Activated T-helper 9 cell treated with anti-CD3 and anti-CD28 coated beads, Interleukin-2, amount 50 U/mL, for 16 hours (primary cell): ENCODE data around the gene ZRANB2.

Source experiments
- DNase-seq: peaks from one replicate; pipeline ENCODE4 v3.0.0-alpha.2; 2020; ENCODE audit warnings: low read depth

The ZRANB2 gene

DNA sequence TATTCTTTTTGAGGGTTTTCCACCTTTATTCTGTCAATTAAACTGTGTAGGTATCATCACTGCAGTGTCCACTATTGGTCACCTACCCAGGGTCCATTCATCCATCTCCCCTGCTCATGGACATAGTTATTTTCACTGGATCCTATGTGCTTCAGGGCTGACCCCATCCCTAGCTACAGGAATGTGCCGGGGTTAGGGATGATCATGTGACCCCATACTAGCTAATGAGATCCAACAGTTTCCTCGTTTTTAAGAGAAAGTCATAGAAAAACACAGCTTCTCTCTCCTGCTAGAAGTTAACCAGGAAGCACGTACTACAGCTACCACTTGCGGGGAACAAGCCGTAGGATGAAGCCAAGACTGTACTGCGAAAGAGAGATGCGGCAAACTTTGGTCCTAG, 52.8 kb downstream of the ZRANB2 start:
- no peak for DNase-seq

GRCh38 chr1:71026093-71026492, 54.7 kb downstream of the ZRANB2 start:
- no peak for DNase-seq

DNA sequence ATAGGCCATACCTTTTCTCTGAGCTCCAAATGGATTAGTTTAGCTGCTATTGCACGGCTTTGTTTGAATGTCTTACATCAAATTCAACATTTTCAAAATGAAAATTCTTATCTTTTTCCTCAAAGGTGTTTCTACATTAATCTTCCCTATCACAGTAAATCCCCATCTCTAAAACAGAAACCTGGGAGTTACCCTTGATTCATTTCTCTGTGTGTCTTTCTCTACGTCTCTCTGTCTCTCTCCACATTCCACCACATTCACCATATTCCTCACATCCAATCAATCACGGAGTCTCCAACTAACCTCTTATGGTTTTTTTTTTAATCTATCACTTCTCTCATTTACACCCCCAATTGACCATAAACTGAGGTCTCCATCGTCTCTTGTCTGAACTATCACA, 57.3 kb downstream of the ZRANB2 start:
- DNase-seq = no peak

DNA sequence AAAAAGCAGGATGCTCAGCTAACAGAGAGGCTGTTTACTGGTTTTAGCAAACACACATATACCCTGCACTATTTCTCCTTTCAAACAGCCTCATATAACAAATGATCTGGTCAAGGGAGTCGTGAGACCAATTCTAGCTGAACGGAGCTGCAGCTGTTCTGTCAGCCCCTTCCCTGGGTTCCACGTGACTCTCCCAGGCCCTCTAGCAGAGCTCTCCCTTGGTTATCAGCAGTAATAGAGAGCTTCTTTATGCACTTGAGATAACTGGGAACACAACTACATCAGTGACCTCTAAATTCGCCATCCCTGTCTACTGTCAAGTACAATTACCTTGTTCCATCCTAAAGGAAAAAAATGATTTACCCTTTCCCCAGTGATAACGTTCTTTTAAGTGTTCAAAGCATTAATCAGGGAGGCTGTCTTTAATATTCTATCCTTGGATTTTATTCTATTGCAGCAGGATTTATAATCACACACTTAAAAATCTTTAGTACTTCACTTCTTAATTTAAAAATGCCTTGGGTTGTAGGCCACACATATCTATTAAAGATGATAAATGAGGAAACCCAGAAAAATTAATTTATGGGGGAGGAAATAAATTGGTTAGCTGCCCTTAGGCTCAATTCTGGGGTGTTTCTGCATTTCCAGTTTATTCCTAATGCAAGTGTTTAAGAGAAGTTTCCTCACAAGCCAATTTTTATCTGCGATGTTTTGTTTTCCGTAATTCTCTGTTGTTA, 61.4 kb downstream of the ZRANB2 start:
- no peak for DNase-seq

GRCh38 chr1:71018791-71019190, 62.0 kb downstream of the ZRANB2 start:
- no peak for DNase-seq

DNA sequence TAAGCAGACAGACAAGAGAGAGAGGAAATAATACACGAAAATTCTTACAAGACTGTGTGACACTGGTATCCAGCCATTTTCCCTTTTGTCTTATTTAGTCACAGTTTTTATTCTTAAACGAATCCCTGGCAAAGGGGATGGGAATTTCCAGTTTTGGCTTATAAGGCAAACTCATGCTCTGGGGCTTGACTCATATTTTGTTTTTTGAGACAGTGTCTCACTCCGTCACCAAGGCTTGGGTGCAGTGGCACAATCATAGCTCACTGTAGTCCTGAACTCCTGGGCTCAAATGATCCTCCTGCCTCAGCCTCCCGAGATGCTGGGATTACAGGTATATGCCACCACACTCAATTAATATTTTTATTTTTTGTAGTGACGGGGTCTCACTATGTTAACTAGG, 65.1 kb downstream of the ZRANB2 start:
- no peak for DNase-seq

DNA sequence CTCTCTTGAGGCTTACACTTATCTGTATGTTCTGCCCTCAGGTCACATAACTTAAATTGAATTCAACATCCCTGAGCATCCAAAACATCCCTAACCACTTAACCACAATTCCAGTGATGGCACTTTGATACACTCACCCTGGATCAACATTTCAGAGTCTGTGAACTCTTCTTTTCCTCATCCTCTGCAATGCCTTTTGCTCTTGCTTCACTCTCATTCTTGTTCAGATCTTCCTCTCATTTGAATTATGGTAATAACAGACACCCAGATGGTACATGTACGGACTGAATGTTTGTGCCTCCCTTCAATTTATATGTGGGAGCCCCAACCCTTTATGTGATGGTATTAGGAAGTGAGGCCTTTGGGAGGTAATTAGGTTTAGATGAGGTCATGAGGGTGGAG, 66.7 kb downstream of the ZRANB2 start:
- DNase-seq = no peak
